ENCODE measurements around the gene FAM171A2. TPM values are rescaled to one million over a fixed set of nuclear protein-coding genes. Genes with fewer than 3 reads are reported as not detected.
A peak's percentile ranks its signal among the peaks of the same experiment; 100 is the strongest.

Gene FAM171A2
- total RNA-seq, 1 donor = 4.3 TPM

DNA sequence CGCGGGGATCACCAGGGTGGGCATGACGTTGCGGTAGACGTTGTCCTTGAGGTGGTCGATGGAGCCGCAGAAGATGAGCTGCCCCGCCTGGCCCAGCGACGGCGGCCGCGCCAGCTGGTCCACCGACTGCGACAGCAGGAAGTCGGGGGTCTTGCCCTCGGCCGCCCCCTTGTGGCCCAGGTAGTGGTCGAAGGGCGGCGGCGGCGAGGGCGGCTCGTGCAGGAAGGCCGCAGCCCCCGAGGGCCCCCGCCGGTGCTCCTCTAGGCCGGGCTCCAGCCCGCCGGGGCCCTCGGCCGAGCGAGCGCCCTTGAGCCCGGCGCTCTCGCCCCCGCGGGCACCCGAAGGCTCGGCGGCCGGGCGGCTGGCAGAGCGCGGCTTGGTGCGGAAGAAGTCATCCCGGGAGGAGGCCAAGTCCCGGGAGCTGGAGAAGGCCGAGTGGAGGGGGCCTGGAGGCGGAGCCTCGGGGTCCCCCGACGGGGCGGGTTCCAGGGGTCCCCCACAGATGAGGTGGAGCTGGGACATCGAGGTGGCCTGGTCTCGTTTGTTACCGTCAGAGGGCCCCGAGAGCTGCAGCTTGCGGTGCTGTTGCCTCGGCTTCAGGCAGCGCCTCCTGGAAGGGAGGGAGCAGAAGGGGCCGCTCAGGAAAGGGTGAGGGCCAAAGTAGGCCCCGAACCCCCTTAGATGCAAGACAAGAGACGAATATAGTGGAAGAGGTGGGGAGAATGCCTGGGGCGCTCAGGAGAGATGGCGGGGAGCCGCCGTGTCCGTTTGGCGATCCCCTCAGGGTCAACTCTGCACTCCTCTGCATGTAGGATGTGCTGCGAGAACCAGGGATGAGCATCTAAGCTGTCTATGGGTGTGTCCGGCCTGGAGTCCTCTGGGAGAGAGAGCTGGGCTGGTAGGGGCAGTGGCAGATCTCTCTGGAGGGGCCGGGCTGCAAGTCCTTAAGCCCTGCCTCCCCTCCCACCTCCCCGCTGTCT, 8.8 kb downstream of the FAM171A2 start:
- no peaks in the 10 kb centered on the region for H4K20me1 ChIP-seq (ENCODE audit: insufficient read depth, low read length)
- H3K4me3 ChIP-seq (ENCODE audit: insufficient read depth, low read length) = peak overlapping the region; percentile 28
- peak; percentile 93 for DNase-seq (ENCODE audit: insufficient read length, low spot score, missing footprints)
- no peaks in the 10 kb centered on the region for H3K27me3 ChIP-seq (ENCODE audit: insufficient read depth, low read length)
- TF ChIP-seq, protein P1, sequence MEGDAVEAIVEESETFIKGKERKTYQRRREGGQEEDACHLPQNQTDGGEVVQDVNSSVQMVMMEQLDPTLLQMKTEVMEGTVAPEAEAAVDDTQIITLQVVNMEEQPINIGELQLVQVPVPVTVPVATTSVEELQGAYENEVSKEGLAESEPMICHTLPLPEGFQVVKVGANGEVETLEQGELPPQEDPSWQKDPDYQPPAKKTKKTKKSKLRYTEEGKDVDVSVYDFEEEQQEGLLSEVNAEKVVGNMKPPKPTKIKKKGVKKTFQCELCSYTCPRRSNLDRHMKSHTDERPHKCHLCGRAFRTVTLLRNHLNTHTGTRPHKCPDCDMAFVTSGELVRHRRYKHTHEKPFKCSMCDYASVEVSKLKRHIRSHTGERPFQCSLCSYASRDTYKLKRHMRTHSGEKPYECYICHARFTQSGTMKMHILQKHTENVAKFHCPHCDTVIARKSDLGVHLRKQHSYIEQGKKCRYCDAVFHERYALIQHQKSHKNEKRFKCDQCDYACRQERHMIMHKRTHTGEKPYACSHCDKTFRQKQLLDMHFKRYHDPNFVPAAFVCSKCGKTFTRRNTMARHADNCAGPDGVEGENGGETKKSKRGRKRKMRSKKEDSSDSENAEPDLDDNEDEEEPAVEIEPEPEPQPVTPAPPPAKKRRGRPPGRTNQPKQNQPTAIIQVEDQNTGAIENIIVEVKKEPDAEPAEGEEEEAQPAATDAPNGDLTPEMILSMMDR (IDR thresholded peaks at IDR 0.05; ENCODE audit: extremely low read depth, low read depth, low read length) = no peak
- no peak overlapping the region for H3K27ac ChIP-seq (ENCODE audit: low read depth, low read length)
- H3K79me2 ChIP-seq (ENCODE audit: insufficient read depth, low read length) = no peaks in the 10 kb centered on the region
- H3K4me2 ChIP-seq (ENCODE audit: insufficient read depth, low read length) = peak overlapping the region; percentile 43
- no peaks in the 10 kb centered on the region for H3K4me1 ChIP-seq (ENCODE audit: insufficient read depth, low read length)
- H3K36me3 ChIP-seq (ENCODE audit: insufficient read depth, low read length) = peaks cover 11% of the 10 kb centered on the region
- H2AFZ ChIP-seq (ENCODE audit: low read length) = no peak overlapping the region
- H3K9me3 ChIP-seq (ENCODE audit: low read depth, low read length) = no peaks in the 10 kb centered on the region

DNA sequence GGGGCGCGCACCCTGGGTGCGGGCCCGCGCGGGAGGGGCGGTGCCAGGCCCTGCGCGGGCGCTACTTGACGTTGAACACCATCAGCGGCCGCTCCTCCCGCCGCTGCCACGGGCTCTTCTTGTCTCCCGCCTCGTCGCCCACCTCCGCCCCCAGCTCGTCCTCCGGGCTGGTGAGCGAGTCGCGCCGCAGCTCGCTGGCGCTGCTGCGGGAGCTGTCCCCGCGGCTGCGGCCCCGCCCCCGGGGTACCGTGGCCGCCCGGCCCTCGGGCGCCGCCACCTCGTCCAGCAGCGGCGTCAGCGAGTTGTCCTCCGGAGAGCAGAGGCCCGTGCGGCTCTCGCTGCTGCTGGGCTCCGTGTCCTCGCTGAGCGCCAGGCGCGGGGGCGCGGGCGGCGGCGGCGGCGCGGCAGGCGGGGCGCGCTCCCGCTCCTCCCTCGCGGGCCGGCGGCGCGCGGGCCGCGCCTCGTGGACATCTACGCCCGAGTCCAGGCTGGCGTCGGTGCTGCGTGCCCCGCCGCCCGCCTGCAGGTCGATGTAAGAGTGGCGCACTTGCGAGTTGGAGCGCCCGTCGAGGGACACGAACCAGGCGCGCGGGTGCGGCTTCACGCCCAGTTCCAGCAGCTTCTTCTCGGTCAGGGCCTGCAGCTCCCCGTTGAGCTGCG, 9.9 kb downstream of the FAM171A2 start:
- H3K27ac ChIP-seq (ENCODE audit: low read depth, low read length) = no peak overlapping the region
- peak overlapping the region; percentile 61 for H3K4me2 ChIP-seq (ENCODE audit: insufficient read depth, low read length)
- peaks cover 11% of the 10 kb centered on the region for H3K36me3 ChIP-seq (ENCODE audit: insufficient read depth, low read length)
- H3K9me3 ChIP-seq (ENCODE audit: low read depth, low read length) = no peaks in the 10 kb centered on the region
- H3K4me1 ChIP-seq (ENCODE audit: insufficient read depth, low read length) = no peaks in the 10 kb centered on the region
- peaks cover 4% of the 10 kb centered on the region for H4K20me1 ChIP-seq (ENCODE audit: insufficient read depth, low read length)
- peaks cover 4% of the 10 kb centered on the region for H3K79me2 ChIP-seq (ENCODE audit: insufficient read depth, low read length)
- no peaks in the 10 kb centered on the region for H3K27me3 ChIP-seq (ENCODE audit: insufficient read depth, low read length)
- H2AFZ ChIP-seq (ENCODE audit: low read length) = no peak overlapping the region
- DNase-seq (ENCODE audit: insufficient read length, low spot score, missing footprints) = peak; percentile 95
- peak overlapping the region; percentile 59 for H3K4me3 ChIP-seq (ENCODE audit: insufficient read depth, low read length)
- TF ChIP-seq, protein P1 (IDR thresholded peaks at IDR 0.05; ENCODE audit: extremely low read depth, low read depth, low read length) = no peak

DNA sequence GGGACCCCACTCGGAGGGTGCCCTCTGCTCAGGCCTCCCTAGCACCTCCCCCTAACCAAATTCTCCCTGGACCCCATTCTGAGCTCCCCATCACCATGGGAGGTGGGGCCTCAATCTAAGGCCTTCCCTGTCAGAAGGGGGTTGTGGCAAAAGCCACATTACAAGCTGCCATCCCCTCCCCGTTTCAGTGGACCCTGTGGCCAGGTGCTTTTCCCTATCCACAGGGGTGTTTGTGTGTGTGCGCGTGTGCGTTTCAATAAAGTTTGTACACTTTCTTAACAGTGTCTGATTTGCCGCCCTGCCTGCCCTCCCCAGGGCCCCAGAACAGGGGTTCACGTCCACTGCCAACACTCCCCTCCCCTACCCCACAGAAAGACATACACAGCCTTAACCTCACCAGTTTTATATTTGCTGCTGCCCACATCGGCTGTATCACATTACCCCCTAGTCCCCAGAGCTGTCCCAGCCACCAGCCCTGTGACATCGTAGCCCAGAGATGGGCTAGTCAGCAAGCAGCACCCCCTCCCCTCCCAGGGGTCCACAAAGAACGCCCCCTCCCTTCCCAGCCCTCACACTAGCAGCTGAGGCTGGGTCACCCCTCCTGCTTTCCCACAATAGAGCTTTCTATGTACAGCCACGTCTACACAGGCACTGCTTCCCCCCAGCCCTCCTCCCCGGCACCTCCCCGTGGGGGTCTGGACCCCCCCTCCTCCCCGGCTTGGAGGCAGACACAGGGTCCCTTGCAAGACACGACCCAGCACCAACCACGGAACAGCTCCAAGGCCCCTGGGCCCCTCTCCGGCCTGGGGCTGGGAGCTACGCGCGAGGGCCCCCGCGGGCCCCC, 10.6 kb downstream of the FAM171A2 start:
- TF ChIP-seq, protein P1 (IDR thresholded peaks at IDR 0.05; ENCODE audit: extremely low read depth, low read depth, low read length) = no peak
- Histone ChIP-seq H3K79me2 (ENCODE audit: insufficient read depth, low read length) (peaks cover 11% of the 10 kb centered on the region), H3K27ac (ENCODE audit: low read depth, low read length) (no peak overlapping the region), H2AFZ (ENCODE audit: low read length) (no peak overlapping the region), H4K20me1 (ENCODE audit: insufficient read depth, low read length) (peaks cover 4% of the 10 kb centered on the region), H3K4me3 (ENCODE audit: insufficient read depth, low read length) (peak overlapping the region; percentile 59), H3K27me3 (ENCODE audit: insufficient read depth, low read length) (no peaks in the 10 kb centered on the region), H3K36me3 (ENCODE audit: insufficient read depth, low read length) (peaks cover 11% of the 10 kb centered on the region), H3K4me1 (ENCODE audit: insufficient read depth, low read length) (peaks cover 3% of the 10 kb centered on the region), H3K9me3 (ENCODE audit: low read depth, low read length) (no peaks in the 10 kb centered on the region), H3K4me2 (ENCODE audit: insufficient read depth, low read length) (peak overlapping the region; percentile 61)
- peak; percentile 90 for DNase-seq (ENCODE audit: insufficient read length, low spot score, missing footprints)
